MM.1S (cell line): ENCODE results near the gene IL2RG.

Experiments used
- DNase-seq: peaks from one replicate; pipeline ENCODE4 v3.0.0-alpha.2; 2015
- H2AFZ ChIP-seq: fragments of 300-600 bp; sonication (generic); 2 replicates; pipeline ENCODE4 v1.6.0; 2016; ENCODE audit warnings: antibody characterized with exemption, low read length
- H3F3A ChIP-seq: fragments of 300-600 bp; sonication (generic); 2 replicates; pipeline ENCODE4 v1.6.1; 2016; ENCODE audit warnings: mild to moderate bottlenecking, antibody characterized with exemption, low read length, moderate library complexity, mixed read lengths; ENCODE audit not compliant: insufficient read depth
- H3K27ac ChIP-seq: fragments of 300-600 bp; sonication (generic); 2 replicates; pipeline ENCODE4 v1.5.1; 2016; ENCODE audit warnings: mild to moderate bottlenecking, low read length
- H3K27me3 ChIP-seq: fragments of 300-600 bp; sonication (generic); replicated peaks from 2 replicates; pipeline ENCODE4 v1.6.0; 2016; ENCODE audit warnings: low read length; ENCODE audit not compliant: insufficient read depth
- H3K36me3 ChIP-seq: fragments of 300-600 bp; sonication (generic); replicated peaks from 2 replicates; pipeline ENCODE4 v1.6.1; 2016; ENCODE audit warnings: mild to moderate bottlenecking, low read length, mixed read lengths; ENCODE audit not compliant: insufficient read depth
- H3K4me1 ChIP-seq: fragments of 300-600 bp; sonication (generic); 2 replicates; pipeline ENCODE4 v1.6.1; 2016; ENCODE audit warnings: low read length, mixed read lengths
- H3K4me2 ChIP-seq: fragments of 300-600 bp; sonication (generic); 2 replicates; pipeline ENCODE4 v1.6.0; 2016; ENCODE audit warnings: low read depth, low read length
- H3K4me3 ChIP-seq: fragments of 300-600 bp; sonication (generic); 2 replicates; pipeline ENCODE4 v1.5.1; 2016; ENCODE audit warnings: low read length, mixed read lengths
- H3K79me2 ChIP-seq: fragments of 300-600 bp; sonication (generic); 2 replicates; pipeline ENCODE4 v1.6.1; 2016; ENCODE audit warnings: mixed run types, low read length, mixed read lengths
- H3K9ac ChIP-seq: fragments of 300-600 bp; sonication (generic); 2 replicates; pipeline ENCODE4 v1.6.1; 2016; ENCODE audit warnings: low read length, mixed read lengths
- H3K9me2 ChIP-seq: fragments of 300-600 bp; sonication (generic); replicated peaks from 2 replicates; pipeline ENCODE4 v1.6.1; 2016; ENCODE audit warnings: mild to moderate bottlenecking, low read length, mixed read lengths; ENCODE audit not compliant: insufficient read depth
- H3K9me3 ChIP-seq: fragments of 300-600 bp; sonication (generic); replicated peaks from 2 replicates; pipeline ENCODE4 v1.6.1; 2016; ENCODE audit warnings: mild to moderate bottlenecking, low read length, mixed read lengths; ENCODE audit not compliant: insufficient read depth
- H4K20me1 ChIP-seq: fragments of 300-600 bp; sonication (generic); 2 replicates; pipeline ENCODE4 v1.6.1; 2016; ENCODE audit warnings: mild to moderate bottlenecking, low read length, moderate library complexity, mixed read lengths; ENCODE audit not compliant: insufficient read depth
- CTCF ChIP-seq: fragments of 300-600 bp; sonication (generic); IDR thresholded peaks from 2 replicates; pipeline ENCODE4 v1.5.1; 2016; ENCODE audit warnings: antibody characterized with exemption, low read length, mixed read lengths
- EZH2 ChIP-seq: fragments of 300-600 bp; sonication (generic); optimal IDR thresholded peaks from 2 replicates; pipeline ENCODE3; 2017; ENCODE audit warnings: low read depth, mild to moderate bottlenecking, antibody characterized with exemption, low read length, mixed read lengths
- EZH2phosphoT487 ChIP-seq: fragments of 300-600 bp; sonication (generic); IDR thresholded peaks from 2 replicates; pipeline ENCODE4 v1.6.1; 2018; ENCODE audit warnings: antibody characterized with exemption, low read length

Gene IL2RG

DNA sequence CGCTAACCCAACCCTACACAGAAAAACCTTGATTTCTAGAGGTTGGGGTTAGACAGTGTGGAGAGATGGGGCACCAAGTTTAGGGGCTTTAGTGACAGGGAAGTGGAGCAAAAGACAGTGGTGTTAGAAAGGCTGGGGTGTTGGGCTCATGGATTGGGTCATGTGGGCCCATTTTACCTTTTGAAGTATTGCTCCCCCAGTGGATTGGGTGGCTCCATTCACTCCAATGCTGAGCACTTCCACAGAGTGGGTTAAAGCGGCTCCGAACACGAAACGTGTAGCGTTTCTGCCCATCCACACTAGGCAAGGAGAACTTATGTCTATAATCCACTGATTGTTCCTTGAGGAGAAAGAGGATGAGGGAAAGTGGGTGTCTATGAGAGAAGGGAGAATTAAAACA, 2.3 kb downstream of the IL2RG start:
- Histone ChIP-seq H3K9me3 (no peaks in the 10 kb centered on the region), H3F3A (0 out of 2 replicates have a peak, but pooled peaks cover 3% of the 10 kb centered on the region), H3K27ac (no peak overlapping the region), H3K4me1 (peaks cover 21% of the 10 kb centered on the region), H3K9ac (no peak overlapping the region), H2AFZ (no peak overlapping the region), H4K20me1 (no peaks in the 10 kb centered on the region), H3K9me2 (no peaks in the 10 kb centered on the region), H3K4me3 (no peak overlapping the region), H3K36me3 (no peaks in the 10 kb centered on the region), H3K79me2 (peaks cover 22% of the 10 kb centered on the region), H3K4me2 (no peak overlapping the region), H3K27me3 (no peaks in the 10 kb centered on the region)
- no peak for DNase-seq
- TF ChIP-seq EZH2 (no peak), CTCF (no peak), EZH2phosphoT487 (no peak)

DNA sequence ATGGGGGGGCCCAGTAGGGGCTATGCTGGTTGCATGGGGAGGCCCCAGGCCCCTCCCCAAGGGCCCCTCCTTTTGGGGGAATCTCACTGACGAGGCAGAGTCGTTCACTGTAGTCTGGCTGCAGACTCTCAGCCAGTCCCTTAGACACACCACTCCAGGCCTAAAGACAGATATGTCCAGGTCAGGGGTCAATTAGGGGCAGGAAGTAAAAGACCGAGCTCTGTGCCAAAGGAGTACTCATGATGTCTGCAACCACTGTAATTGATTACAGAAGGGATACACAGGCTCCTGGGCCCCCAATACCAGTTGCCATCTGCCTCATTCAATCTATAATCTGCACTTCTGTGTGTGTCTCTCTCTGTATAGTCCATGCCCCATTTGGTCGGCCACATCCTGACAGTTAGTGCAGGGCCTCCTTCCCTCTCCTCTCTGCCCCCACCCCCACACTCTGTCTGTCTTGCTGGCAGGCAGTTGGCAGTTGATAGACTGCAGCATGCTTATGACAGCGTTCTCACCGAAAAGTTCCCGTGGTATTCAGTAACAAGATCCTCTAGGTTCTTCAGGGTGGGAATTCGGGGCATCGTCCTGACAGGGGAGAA, 3.5 kb downstream of the IL2RG start:
- DNase-seq: no peak
- no peak overlapping the region for H3K4me2 ChIP-seq
- no peak overlapping the region for H3K4me3 ChIP-seq
- H3F3A ChIP-seq: 0 out of 2 replicates have a peak, but pooled peaks cover 3% of the 10 kb centered on the region
- no peak overlapping the region for H3K27ac ChIP-seq
- H3K27me3 ChIP-seq: no peaks in the 10 kb centered on the region
- TF ChIP-seq EZH2: no peak
- no peak for TF ChIP-seq EZH2phosphoT487
- H3K4me1 ChIP-seq: peaks cover 24% of the 10 kb centered on the region
- no peak overlapping the region for H2AFZ ChIP-seq
- no peaks in the 10 kb centered on the region for H4K20me1 ChIP-seq
- H3K9me3 ChIP-seq: no peaks in the 10 kb centered on the region
- no peak overlapping the region for H3K9ac ChIP-seq
- H3K9me2 ChIP-seq: no peaks in the 10 kb centered on the region
- H3K36me3 ChIP-seq: no peaks in the 10 kb centered on the region
- peaks cover 22% of the 10 kb centered on the region for H3K79me2 ChIP-seq

DNA sequence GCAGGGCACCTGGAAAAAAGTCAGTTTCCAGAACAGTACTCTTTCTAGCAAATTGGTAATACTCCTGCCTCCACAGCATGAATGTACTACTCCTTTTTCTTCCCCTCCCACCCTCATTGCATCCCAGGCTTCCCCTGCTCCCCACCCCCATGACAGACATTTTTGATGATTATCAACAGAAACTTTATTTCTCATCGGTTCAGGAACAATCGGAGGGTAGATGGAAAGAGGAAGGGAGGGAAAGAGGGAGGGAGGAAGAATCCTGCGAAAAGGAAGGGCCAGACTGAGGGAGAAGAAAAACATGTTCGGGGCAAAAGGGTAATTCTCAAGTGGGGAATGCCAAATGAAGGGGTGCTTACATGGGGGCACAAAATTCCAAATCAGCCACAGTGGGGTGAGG, 4.1 kb downstream of the IL2RG start:
- TF ChIP-seq EZH2phosphoT487: no peak
- Histone ChIP-seq H3K4me1 (peaks cover 17% of the 10 kb centered on the region), H4K20me1 (no peaks in the 10 kb centered on the region), H3K36me3 (no peaks in the 10 kb centered on the region), H3K9me2 (no peaks in the 10 kb centered on the region), H2AFZ (no peak overlapping the region), H3K79me2 (peaks cover 22% of the 10 kb centered on the region), H3K9ac (no peak overlapping the region), H3K27ac (no peak overlapping the region), H3F3A (0 out of 2 replicates have a peak, but pooled peaks cover 3% of the 10 kb centered on the region), H3K4me2 (no peak overlapping the region), H3K27me3 (no peaks in the 10 kb centered on the region), H3K4me3 (no peak overlapping the region), H3K9me3 (no peaks in the 10 kb centered on the region)
- no peak for DNase-seq

DNA sequence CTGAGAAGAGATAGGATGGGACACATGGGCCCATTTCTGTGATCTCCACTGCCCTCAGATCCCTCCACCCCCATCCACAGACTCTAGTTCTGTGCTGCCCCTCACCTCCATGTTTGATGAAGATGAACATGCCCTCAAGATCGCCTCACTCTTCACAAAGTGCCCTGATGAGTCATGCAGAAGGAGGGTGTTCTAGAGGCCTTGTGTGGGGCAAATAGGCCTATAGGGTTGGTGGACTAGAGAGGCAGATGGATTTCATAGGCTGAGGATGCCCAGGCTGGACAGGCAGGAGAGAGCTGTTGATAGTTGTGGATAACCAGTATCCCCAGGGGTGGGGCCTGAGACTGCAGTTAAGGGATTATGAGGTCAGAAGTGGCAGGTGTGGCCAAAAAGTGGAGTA, 5.0 kb downstream of the IL2RG start, which contains the start of gene CXorf65:
Gene CXorf65, minus strand, starts transcription at position 314 of the 400 bp plus-strand sequence. Its CDS starts 184 bp downstream, at position 130.
- Histone ChIP-seq H3K9me2 (no peaks in the 10 kb centered on the region), H3K27me3 (no peaks in the 10 kb centered on the region), H3K4me3 (no peak within 1 kb of the TSS), H3K27ac (no peak within 1 kb of the TSS), H4K20me1 (no peaks in the 10 kb centered on the region), H3K79me2 (peaks cover 16% of the 10 kb centered on the region), H3K9me3 (no peaks in the 10 kb centered on the region), H3K4me1 (peaks cover 14% of the 10 kb centered on the region), H3K36me3 (no peaks in the 10 kb centered on the region), H3K4me2 (no peak within 1 kb of the TSS), H3F3A (no peaks in the 10 kb centered on the region), H3K9ac (no peak within 1 kb of the TSS), H2AFZ (no peak within 1 kb of the TSS)
- no peak for DNase-seq
- no peak for TF ChIP-seq CTCF
- no peak for TF ChIP-seq EZH2
- no peak for TF ChIP-seq EZH2phosphoT487
